NCI-H2196 (cell line): ENCODE measurements around the gene CABP4.
"Not testable (repeated sequence)": the region's sequence is repeated elsewhere in the genome, so short reads cannot be mapped to it uniquely, and the experiment has no call there.

ENCODE experiments used
- DNase-seq: peaks from one replicate; lab custom pipeline; 2025; ENCODE audit not compliant: unreplicated experiment; lab: John Stamatoyannopoulos, UW

CABP4 gene

GRCh38 chr11:67476692-67477091 is 21.5 kb downstream of the CABP4 start:
- DNase-seq: not testable (repeated sequence)

GRCh38 chr11:67477344-67478050 is 22.3 kb downstream of the CABP4 start:
- not testable (repeated sequence) for DNase-seq

GRCh38 chr11:67482275-67482826 is 27.2 kb downstream of the CABP4 start:
- no peak for DNase-seq

GRCh38 chr11:67482827-67483798 is 28.0 kb downstream of the CABP4 start, which contains the start of gene AIP:
AIP (plus strand) TSS chr11:67483026; CDS start chr11:67483159, 133 bp downstream.
- DNase-seq: peak; percentile 98

GRCh38 chr11:67483831-67484665 is 28.9 kb downstream of the CABP4 start:
- peak; percentile 46 for DNase-seq

- DNase-seq: no peak
Observed at GRCh38 chr11:67484847-67485311, 29.7 kb downstream of the CABP4 start.

GRCh38 chr11:67485873-67486361 is 30.8 kb downstream of the CABP4 start:
- DNase-seq: peak; percentile 53

- DNase-seq: no peak
Observed at GRCh38 chr11:67486481-67487195, 31.5 kb downstream of the CABP4 start.

- no peak for DNase-seq
Observed at GRCh38 chr11:67489203-67489884, 34.2 kb downstream of the CABP4 start.

- no peak for DNase-seq
Observed at GRCh38 chr11:67489885-67490726, 35.0 kb downstream of the CABP4 start.

- no peak for DNase-seq
Observed at GRCh38 chr11:67490727-67491065, 35.5 kb downstream of the CABP4 start.

GRCh38 chr11:67491276-67492068 is 36.3 kb downstream of the CABP4 start:
- no peak for DNase-seq

- DNase-seq: no peak
Observed at GRCh38 chr11:67492069-67492727, 37.0 kb downstream of the CABP4 start.

GRCh38 chr11:67492801-67493547 is 37.8 kb downstream of the CABP4 start:
- DNase-seq: no peak

- no peak for DNase-seq
Observed at GRCh38 chr11:67493548-67494370, 38.6 kb downstream of the CABP4 start.
